ENCODE measurements around the gene COBL.

COBL gene

GRCh38 chr7:51308265-51308664, 8.3 kb downstream of the COBL start:
- no peak overlapping the region for H3K4me3 ChIP-seq (ENCODE audit: control insufficient read depth, low read depth, low read length)
- no peak for DNase-seq (ENCODE audit: low read depth)
- no peak for TF ChIP-seq CTCF (IDR thresholded peaks at IDR 0.05; ENCODE audit: control insufficient read depth, insufficient read depth, low read depth, low read length, missing control alignments)

- DNase-seq (ENCODE audit: low read depth): no peak
- H3K4me3 ChIP-seq (ENCODE audit: control insufficient read depth, low read depth, low read length): no peak overlapping the region
- no peak for TF ChIP-seq CTCF (IDR thresholded peaks at IDR 0.05; ENCODE audit: control insufficient read depth, insufficient read depth, low read depth, low read length, missing control alignments)
These were observed 8.9 kb downstream of the COBL start for GRCh38 chr7:51307651-51308210.

GRCh38 chr7:51306761-51307160, 9.8 kb downstream of the COBL start:
- no peak for TF ChIP-seq CTCF (IDR thresholded peaks at IDR 0.05; ENCODE audit: control insufficient read depth, insufficient read depth, low read depth, low read length, missing control alignments)
- no peak for DNase-seq (ENCODE audit: low read depth)
- no peak overlapping the region for H3K4me3 ChIP-seq (ENCODE audit: control insufficient read depth, low read depth, low read length)

GRCh38 chr7:51304729-51305128, 11.9 kb downstream of the COBL start:
- TF ChIP-seq CTCF (IDR thresholded peaks at IDR 0.05; ENCODE audit: control insufficient read depth, insufficient read depth, low read depth, low read length, missing control alignments): no peak
- H3K4me3 ChIP-seq (ENCODE audit: control insufficient read depth, low read depth, low read length): no peak overlapping the region
- DNase-seq (ENCODE audit: low read depth): no peak

GRCh38 chr7:51303142-51303525, 13.5 kb downstream of the COBL start:
- TF ChIP-seq CTCF (IDR thresholded peaks at IDR 0.05; ENCODE audit: control insufficient read depth, insufficient read depth, low read depth, low read length, missing control alignments): no peak
- no peak for DNase-seq (ENCODE audit: low read depth)
- H3K4me3 ChIP-seq (ENCODE audit: control insufficient read depth, low read depth, low read length): no peak overlapping the region

GRCh38 chr7:51301806-51302205, 14.8 kb downstream of the COBL start:
- TF ChIP-seq CTCF (IDR thresholded peaks at IDR 0.05; ENCODE audit: control insufficient read depth, insufficient read depth, low read depth, low read length, missing control alignments): no peak

More at GRCh38 chr7:51301806-51302205, 14.8 kb downstream of the COBL start:
- no peak for DNase-seq (ENCODE audit: low read depth)
- no peak overlapping the region for H3K4me3 ChIP-seq (ENCODE audit: control insufficient read depth, low read depth, low read length)
